ENCODE data around the gene SH3PXD2B. TPM values are rescaled to one million over a fixed set of nuclear protein-coding genes. Genes with fewer than 3 reads are reported as not detected.

Gene SH3PXD2B
- total RNA-seq, 1 donor from 2014 or later, result 62.4 TPM

- Histone ChIP-seq H3K4me3 (ENCODE audit: low read depth, low read length) (no peak overlapping the region), H3K27me3 (ENCODE audit: control insufficient read depth, insufficient read depth, low read length) (no peaks in the 10 kb centered on the region), H3K36me3 (ENCODE audit: control insufficient read depth, insufficient read depth, low read length) (peaks cover 1% of the 10 kb centered on the region)
- no peak for TF ChIP-seq CTCF (IDR thresholded peaks at IDR 0.05; ENCODE audit: insufficient read depth, low read length, poor library complexity, severe bottlenecking)
- no peak for DNase-seq (ENCODE audit: low read depth)
Observed at GRCh38 chr5:172344855-172345409, 109.4 kb downstream of the SH3PXD2B start.

GRCh38 chr5:172343741-172344140 lies 110.6 kb downstream of the SH3PXD2B start:
- no peaks in the 10 kb centered on the region for H3K27me3 ChIP-seq (ENCODE audit: control insufficient read depth, insufficient read depth, low read length)
- DNase-seq (ENCODE audit: low read depth), result no peak
- no peak overlapping the region for H3K4me3 ChIP-seq (ENCODE audit: low read depth, low read length)
- H3K36me3 ChIP-seq (ENCODE audit: control insufficient read depth, insufficient read depth, low read length), result peaks cover 1% of the 10 kb centered on the region
- TF ChIP-seq CTCF (IDR thresholded peaks at IDR 0.05; ENCODE audit: insufficient read depth, low read length, poor library complexity, severe bottlenecking), result no peak

GRCh38 chr5:172342918-172343317 lies 111.4 kb downstream of the SH3PXD2B start:
- no peaks in the 10 kb centered on the region for H3K27me3 ChIP-seq (ENCODE audit: control insufficient read depth, insufficient read depth, low read length)
- TF ChIP-seq CTCF (IDR thresholded peaks at IDR 0.05; ENCODE audit: insufficient read depth, low read length, poor library complexity, severe bottlenecking), result no peak
- peaks cover 1% of the 10 kb centered on the region for H3K36me3 ChIP-seq (ENCODE audit: control insufficient read depth, insufficient read depth, low read length)
- DNase-seq (ENCODE audit: low read depth), result no peak
- H3K4me3 ChIP-seq (ENCODE audit: low read depth, low read length), result no peak overlapping the region

GRCh38 chr5:172339264-172340180 lies 114.8 kb downstream of the SH3PXD2B start:
- no peak for TF ChIP-seq CTCF (IDR thresholded peaks at IDR 0.05; ENCODE audit: insufficient read depth, low read length, poor library complexity, severe bottlenecking)
- Histone ChIP-seq H3K4me3 (ENCODE audit: low read depth, low read length) (no peak overlapping the region), H3K27me3 (ENCODE audit: control insufficient read depth, insufficient read depth, low read length) (no peaks in the 10 kb centered on the region), H3K36me3 (ENCODE audit: control insufficient read depth, insufficient read depth, low read length) (peaks cover 3% of the 10 kb centered on the region)
- DNase-seq (ENCODE audit: low read depth), result no peak

GRCh38 chr5:172336676-172337285 lies 117.5 kb downstream of the SH3PXD2B start:
- H3K27me3 ChIP-seq (ENCODE audit: control insufficient read depth, insufficient read depth, low read length), result no peaks in the 10 kb centered on the region
- DNase-seq (ENCODE audit: low read depth), result no peak
- H3K4me3 ChIP-seq (ENCODE audit: low read depth, low read length), result no peak overlapping the region
- peaks cover 3% of the 10 kb centered on the region for H3K36me3 ChIP-seq (ENCODE audit: control insufficient read depth, insufficient read depth, low read length)
- no peak for TF ChIP-seq CTCF (IDR thresholded peaks at IDR 0.05; ENCODE audit: insufficient read depth, low read length, poor library complexity, severe bottlenecking)

All from kidney epithelial cell (primary cell).